K562 (cell line): ENCODE measurements around the gene LRIF1. TPM values are rescaled to one million over a fixed set of nuclear protein-coding genes. Genes with fewer than 3 reads are reported as not detected.

ENCODE experiments used
- CHD7 ChIP-seq: fragments of 200-600 bp; sonication (generic); IDR thresholded peaks from one replicate; pipeline ENCODE4 v1.6.1; 2012; ENCODE audit warnings: mild to moderate bottlenecking, low read depth, low read length, inconsistent platforms
- EGR1 ChIP-seq: fragments of 450-650 bp; conservative IDR thresholded peaks from 2 replicates; pipeline ENCODE4 v1.6.1; 2017; ENCODE audit warnings: mild to moderate bottlenecking
- HDGF ChIP-seq: fragments of 450-650 bp; IDR thresholded peaks from 2 replicates; pipeline ENCODE4 v1.6.1; 2016
- HMBOX1 ChIP-seq: sonication (generic); IDR thresholded peaks from 2 replicates; pipeline ENCODE4 v1.6.1; 2016
- HNRNPLL ChIP-seq: fragments of 200-400 bp; formaldehyde crosslinking; IDR thresholded peaks from 2 replicates; pipeline ENCODE4 v1.6.1; 2017; ENCODE audit warnings: low read length, low read depth, mild to moderate bottlenecking; ENCODE audit not compliant: poor library complexity, severe bottlenecking
- KLF1 ChIP-seq: fragments of 450-650 bp; IDR thresholded peaks from 2 replicates; pipeline ENCODE4 v1.6.1; 2016; ENCODE audit warnings: missing genetic modification characterization, missing compliant biosample characterization
- LEF1 ChIP-seq: fragments of 450-650 bp; IDR thresholded peaks from 2 replicates; pipeline ENCODE4 v1.6.1; 2016; ENCODE audit warnings: mild to moderate bottlenecking
- MIER1 ChIP-seq: fragments of 450-650 bp; IDR thresholded peaks from 2 replicates; pipeline ENCODE4 v1.6.1; 2016; ENCODE audit warnings: antibody characterized with exemption, mild to moderate bottlenecking, low read depth
- NFIC ChIP-seq: fragments of 450-650 bp; IDR thresholded peaks from 2 replicates; pipeline ENCODE4 v1.6.1; 2017; ENCODE audit warnings: mild to moderate bottlenecking, inconsistent platforms
- NR3C1 ChIP-seq: sonication (generic); formaldehyde crosslinking; IDR thresholded peaks from 2 replicates; pipeline ENCODE4 v1.8.1; 2022; ENCODE audit warnings: missing genetic modification reagents
- RBM14 ChIP-seq: fragments of 200-400 bp; formaldehyde crosslinking; IDR thresholded peaks from 2 replicates; pipeline ENCODE4 v1.6.1; 2018; ENCODE audit warnings: low read depth, mild to moderate bottlenecking, low read length, moderate library complexity, borderline replicate concordance; ENCODE audit not compliant: insufficient read depth
- SMARCA4 ChIP-seq: fragments of 450-650 bp; IDR thresholded peaks from 2 replicates; pipeline ENCODE4 v1.6.1; 2016
- SREBF1 ChIP-seq: fragments of 150-350 bp; IDR thresholded peaks from 2 replicates; pipeline ENCODE4 v1.6.1; 2014; ENCODE audit warnings: antibody characterized with exemption, low read depth, low read length, borderline replicate concordance
- STAT5A ChIP-seq: IDR thresholded peaks from 2 replicates; pipeline ENCODE4 v1.6.1; 2012; ENCODE audit warnings: low read length, inconsistent platforms, borderline replicate concordance
- TBL1XR1 ChIP-seq, 2 experiments: IDR thresholded peaks; 2 replicates each; pipeline ENCODE4 v1.6.1; 2012; ENCODE audit warnings: improper control_type of control experiment in 2 of 2, low read length in 2 of 2, mild to moderate bottlenecking in 1 of 2
- TCF7L2 ChIP-seq: fragments of 150-350 bp; IDR thresholded peaks from 2 replicates; pipeline ENCODE4 v1.6.1; 2016; ENCODE audit warnings: low read depth, mild to moderate bottlenecking, low read length, moderate library complexity
- ZNF23 ChIP-seq: fragments of 250-450 bp; sonication (Bioruptor Pico); IDR thresholded peaks from 2 replicates; pipeline ENCODE4 v1.4.0; 2020; ENCODE audit warnings: mild to moderate bottlenecking
- polyA plus RNA-seq, 8 experiments: library from polyadenylated mRNA; depleted of rRNA in 4 of 8; stranded (reverse) in 5 of 8; unstranded in 3 of 8; fragments of >200 nt; fragmentation: Nextera tagmentation in 2 of 8; fragmentation: Illumina TruSeq in 1 of 8; extraction: Ambion mirVana in 2 of 8; extraction: Trizol in 1 of 8; gene quantifications; 2 replicates each; pipeline versions ENCODE4 v1.2.1 to v1.2.3, GENCODE V29; 2011 to 2014; ENCODE audit warnings: inconsistent platforms in 1 of 8, missing spikeins in 1 of 8
- total RNA-seq, 7 experiments: library from RNA; depleted of rRNA in 6 of 7; stranded (reverse); fragments of >200 nt in 6 of 7; fragmentation: Illumina TruSeq in 2 of 7; extraction: Trizol in 2 of 7; gene quantifications; 2 replicates each; pipeline versions ENCODE4 v1.2.1 to v1.2.3, GENCODE V29; 2011 to 2021; ENCODE audit warnings: low replicate concordance in 1 of 7

Gene LRIF1
- total and polyA plus RNA-seq, 9 of the 15 experiments (the other 6 are each of a cell fraction or from before 2014, with no cell fraction given), result 35.6 to 88.8 (median 74.1) TPM

- TF ChIP-seq CHD7 (no peak), HDGF (0 out of 2 replicates have a peak, but pooled peaks have one; percentile 53), STAT5A (peak; percentile 36; the same call in 1 of the 2 replicates), SMARCA4 (peak; percentile 72), KLF1 (tag) (no peak), ZNF23 (CRISPR knock-in tag) (no peak), EGR1 (no peak), HNRNPLL (no peak), NFIC (peak; percentile 13; the same call in 1 of the 2 replicates), TCF7L2 (no peak), MIER1 (no peak), HMBOX1 (peak; percentile 44; the same call in 1 of the 2 replicates), TBL1XR1 (IDR thresholded peaks at IDR 0.05; ENCODE audit: low read length in 2 of 2) (no peak), NR3C1 (no peak), LEF1 (no peak), SREBF1 (no peak), RBM14 (no peak)
Observed at GRCh38 chr1:110960777-110961420, 2.8 kb downstream of the LRIF1 start (continued).
